ENCODE measurements around the gene ITFG1.
A peak's percentile ranks its signal among the peaks of the same experiment; 100 is the strongest.
"Not testable (repeated sequence)": the region's sequence is repeated elsewhere in the genome, so short reads cannot be mapped to it uniquely, and the experiment has no call there.

The ITFG1 gene

DNA sequence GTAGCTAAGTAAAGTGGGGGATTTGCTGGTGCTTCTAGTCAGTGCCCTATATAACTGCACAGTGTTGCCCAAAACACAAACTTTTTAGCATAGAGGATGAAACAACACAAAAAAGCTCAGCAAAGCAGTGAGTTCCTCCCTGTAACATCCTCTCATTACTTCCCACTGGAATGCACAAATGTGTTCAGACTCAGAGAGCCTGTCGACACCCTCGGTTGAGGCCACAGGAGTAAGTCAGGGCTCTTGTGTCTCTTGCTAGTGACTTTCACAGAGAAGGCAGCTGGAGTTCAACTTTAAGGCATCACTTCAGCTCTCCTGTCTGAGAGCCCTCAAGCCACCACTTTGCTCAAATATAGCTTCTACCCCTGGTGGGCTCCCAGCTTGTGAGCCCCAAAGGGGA is 209.9 kb downstream of the ITFG1 start:
- DNase-seq: no peak

DNA sequence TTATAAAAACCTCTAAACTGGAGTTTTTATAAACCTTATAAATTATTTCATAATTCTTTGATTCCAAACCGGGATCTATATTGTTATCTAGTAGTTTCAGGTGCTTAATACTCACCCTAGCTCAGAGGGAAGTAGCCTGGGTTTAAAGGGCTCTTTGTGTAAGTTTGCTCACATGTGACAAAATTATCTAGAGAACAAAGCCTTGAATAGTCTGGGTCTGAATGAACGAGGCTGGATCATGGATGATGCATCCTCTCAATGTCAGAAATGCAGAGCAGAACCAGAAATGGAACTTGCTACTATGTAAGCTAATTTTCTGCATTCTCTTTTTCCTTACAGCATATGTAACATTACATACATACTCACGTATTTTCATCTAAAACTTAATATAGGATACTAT is 213.2 kb downstream of the ITFG1 start:
- DNase-seq: peak in 4 of 56 donors; percentile 4 to 47 (median 6)

DNA sequence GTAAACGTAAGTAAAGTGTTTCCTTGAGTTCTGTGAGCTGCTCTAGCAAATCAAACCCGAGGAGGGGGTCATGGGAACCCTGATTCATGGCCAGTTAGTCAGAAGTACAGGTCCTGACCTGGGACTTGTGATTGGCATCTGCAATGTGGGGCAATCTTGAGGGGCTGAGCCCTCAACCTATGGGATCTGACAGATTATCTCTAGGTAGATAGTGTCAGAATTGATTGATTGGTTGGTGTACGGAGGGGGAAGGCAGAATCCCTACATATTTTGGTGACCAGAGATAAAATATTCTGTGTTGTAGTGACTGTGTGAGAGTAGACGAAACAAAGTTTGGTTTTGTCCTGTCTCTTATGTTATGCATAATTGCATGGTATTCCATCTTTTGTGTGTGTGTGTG is 216.7 kb downstream of the ITFG1 start:
- no peak for DNase-seq

DNA sequence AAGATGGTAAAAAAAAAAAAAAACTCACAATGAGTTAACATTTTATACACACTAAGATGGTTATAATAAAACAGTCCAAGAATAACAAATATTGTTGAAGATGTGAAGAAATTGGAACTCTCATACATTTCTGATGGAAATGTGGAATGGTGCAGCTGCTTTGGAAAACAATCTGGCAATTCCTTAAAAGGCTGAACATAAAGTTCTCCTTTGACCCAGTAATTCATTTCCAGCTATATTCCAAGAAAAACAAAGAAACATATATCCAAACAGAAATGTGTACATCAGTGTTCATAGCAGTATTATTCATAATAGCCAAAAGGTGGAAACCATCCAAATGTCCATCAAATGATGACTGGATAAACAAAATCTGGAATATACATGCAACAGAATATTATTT is 219.8 kb downstream of the ITFG1 start:
- DNase-seq: no peak

DNA sequence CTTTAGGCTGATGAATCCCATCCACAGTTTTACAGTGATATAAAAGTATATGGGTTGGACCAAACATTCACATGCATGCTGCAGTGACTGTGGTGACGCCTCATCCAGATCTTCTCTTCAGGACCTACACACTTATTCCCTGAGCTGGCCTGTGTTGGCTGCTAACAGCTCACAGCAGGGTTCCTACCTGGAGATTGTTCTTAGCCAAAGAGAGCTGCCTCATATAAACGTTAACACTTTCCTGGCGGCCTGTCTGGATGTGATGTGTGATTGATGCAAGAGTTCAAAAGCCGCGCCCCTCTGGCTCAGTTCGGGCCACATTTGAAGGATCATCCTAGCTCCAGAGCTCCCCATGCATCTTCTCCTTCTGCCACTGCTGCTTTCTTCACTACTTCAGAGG is 224.1 kb downstream of the ITFG1 start:
- no peak for DNase-seq

DNA sequence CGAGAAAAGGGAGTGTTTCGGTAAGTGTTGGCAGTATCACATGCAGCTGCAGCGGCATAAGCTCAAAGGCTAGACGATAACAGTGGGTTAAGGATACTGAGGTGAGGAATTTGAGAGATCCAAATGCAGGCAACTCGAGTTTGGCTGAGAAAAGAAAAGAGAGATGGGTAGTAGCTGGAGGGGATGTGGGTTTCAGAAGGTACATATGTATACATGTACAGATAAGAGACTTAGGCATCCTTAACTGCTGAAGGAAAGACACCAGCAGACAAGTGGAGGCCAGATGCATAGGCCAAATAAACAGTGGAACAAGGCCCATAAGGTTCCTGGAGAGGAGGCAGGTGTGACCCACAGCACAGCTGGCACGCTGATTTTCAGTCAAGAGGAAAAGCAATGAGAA is 230.6 kb downstream of the ITFG1 start:
- no peak for DNase-seq

DNA sequence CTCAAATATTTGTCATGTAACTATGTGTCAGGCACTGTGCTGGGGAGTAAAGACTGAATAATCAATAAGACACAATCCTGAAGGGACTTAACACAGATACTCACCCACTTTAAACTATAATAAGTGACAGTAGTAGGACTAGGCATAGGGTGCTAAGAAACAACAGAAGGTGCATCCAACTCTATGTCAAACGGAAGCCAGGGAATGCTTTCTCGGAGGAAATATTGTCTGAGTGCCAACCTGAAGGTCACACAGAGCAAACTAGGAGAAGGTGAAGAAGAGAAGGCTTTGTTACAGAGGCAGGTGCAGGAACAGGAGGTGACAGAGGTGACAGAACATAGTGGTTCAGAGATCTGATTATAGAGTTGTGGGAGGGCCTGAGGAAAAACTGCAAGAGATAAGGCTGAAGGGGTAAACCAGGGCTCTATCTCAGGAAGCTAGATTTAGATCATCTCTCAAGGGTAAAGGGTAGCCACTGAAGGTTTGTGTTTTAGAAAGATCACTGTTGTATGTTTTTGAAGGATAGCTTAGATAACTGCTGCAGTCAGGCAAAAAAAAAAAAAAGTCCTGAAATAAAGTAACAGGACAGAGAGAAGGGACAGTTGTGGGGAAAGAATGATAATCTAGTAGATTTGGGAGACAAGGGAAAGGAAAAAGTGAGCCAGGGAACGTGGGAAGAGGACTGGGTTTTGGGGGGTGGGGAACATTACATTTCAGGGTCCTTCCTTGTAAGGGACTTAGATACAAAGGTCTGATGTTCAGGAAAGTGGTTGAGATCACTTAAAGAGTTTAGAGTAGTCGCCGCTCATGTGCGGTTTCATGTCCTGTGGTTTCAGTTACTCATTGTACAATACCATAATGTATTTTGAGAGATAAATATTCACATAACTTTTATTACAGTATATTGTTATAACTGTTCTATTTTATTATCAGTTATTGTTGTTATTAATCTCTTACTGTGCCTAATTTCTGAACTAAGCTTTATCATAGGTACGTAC is 231.5 kb downstream of the ITFG1 start:
- no peak for DNase-seq

DNA sequence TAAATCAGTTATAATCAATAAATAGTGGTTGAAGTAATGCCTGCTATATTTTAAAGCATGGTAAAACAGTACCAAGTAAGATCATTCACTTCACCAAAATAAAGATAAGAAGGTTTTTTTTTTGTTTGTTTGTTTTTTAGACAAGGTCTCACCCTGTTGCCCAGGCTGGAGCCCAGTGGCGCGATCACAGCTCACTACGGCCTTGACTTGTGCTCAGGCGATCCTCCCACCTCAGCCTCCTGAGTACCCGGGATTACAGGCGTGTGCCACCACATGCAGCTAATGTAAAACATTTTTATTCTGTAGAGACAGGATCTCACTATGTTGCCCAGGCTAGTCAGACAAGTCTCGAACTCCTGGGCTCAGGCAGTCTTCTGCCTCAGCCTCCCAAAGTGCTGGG is 232.6 kb downstream of the ITFG1 start:
- no peak for DNase-seq

DNA sequence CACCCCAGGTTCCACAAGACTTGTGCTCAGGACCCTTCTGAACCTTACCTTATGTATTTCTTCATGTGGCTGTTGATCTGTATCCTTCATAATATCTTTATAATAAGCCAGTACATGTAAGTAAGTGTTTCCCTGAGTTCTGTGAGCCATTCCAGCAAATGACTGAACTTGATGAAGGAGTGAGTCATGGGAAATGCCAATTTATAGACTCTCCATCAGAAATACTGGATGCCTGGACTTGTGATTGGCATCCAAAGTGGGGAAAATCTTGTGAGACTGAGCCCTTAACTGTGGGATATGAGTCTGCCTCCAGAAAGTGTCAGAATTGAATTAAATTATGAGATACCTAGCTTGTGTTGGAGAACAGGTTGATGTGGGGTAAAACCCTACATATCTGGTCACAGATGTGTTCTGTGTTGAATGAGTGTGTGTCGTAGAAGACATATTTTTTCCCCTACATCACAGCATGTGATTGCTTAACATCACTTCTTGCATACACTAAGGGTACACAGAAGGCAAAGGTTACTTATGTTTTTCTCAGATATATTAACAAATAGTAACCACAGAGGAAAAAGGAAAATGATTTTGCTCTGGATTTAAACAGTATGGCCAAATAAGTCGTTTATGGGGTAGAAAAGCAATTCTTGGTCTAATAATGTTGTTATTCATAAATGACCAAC is 247.0 kb downstream of the ITFG1 start:
- DNase-seq: no peak

DNA sequence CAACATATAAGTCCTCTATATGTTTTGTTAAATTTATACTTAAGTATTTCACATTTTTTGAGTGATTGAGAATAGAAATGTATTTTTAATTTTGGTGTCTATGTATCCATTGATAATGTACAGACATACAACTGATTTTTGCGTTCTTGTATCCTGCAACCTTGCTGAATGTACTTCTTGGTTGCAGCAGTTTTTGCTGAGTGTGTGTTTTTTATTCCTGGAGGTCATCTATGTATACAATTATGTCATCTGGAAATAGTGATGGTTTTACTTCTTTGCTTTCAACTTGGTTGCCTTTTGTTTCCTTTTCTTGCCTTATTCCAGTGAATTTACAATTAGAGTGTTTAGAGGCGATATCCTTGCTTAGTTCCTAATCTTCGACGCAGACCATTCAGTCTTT is 249.6 kb downstream of the ITFG1 start:
- no peak for DNase-seq

DNA sequence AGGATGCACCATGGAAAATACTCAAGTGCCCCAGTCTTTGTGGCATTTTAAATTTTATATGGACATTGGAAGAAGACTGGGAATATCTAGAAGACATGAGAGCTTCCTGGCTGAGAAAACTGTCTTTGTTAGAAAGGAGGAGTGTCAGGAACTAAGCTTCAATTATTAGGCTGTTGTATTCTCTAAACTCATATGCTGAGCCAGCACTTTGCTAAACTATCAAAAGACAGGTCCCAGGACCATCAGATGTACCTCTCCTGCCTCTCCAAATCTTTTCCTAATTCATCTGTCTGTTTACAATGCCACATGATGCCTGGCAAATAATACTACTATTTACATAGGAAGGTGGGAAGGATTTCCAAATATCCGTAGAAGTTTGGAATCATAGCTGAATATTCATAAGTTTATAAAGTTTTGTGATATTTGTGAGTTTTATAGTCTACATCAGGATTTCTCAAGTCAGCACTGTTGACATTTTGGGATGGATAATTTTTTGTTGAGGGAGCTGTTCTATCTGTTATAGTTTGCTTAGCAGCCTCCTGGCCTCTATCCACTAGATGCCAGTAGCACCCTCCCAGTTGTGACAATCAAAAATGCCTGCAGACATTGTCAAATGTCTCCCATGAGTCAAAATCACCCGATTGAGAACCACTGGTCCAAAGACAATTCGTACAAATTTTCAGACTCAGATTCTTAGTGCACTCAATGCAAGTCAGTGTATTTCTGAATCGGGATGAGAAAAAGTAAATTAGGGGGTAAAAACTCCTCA is 255.9 kb downstream of the ITFG1 start:
- DNase-seq: peak in 13 of 56 donors; percentile 5 to 35 (median 7)

DNA sequence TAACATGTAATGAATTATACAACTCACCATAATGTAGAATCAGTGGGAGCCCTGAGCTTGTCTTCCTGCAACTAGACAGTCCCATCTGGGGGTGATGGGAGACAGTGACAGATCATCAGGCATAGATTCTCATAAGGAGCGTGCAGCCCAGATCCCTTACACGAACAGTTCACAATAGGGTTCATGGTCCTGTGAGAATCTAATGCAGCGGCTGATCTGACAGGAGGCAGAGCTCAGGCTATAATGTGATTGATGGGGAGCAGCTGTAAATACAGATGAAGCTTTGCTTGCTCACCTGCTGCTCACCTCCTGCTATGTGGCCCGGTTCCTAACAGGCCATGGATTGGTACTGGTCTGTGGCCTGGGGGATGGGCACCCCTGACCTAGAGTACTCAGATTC is 257.4 kb downstream of the ITFG1 start:
- DNase-seq: not testable (repeated sequence)

DNA sequence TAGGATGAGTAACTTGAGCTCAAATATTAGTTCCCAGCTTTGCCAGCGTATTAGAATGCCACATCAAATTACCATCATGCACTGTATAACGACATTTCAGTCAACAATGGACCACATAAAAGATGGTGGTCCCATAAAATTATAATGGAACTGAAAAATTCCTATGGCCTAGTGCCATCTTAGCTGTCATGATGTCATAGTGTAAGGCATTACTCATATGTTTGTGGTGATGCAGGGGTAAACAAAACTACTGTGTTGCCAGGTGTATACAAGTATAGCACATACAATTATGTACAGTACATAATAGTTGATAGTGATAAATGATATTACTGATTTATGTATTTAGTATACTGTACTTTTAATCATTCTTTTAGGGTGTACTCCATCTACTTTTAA is 262.7 kb downstream of the ITFG1 start:
- no peak for DNase-seq

DNA sequence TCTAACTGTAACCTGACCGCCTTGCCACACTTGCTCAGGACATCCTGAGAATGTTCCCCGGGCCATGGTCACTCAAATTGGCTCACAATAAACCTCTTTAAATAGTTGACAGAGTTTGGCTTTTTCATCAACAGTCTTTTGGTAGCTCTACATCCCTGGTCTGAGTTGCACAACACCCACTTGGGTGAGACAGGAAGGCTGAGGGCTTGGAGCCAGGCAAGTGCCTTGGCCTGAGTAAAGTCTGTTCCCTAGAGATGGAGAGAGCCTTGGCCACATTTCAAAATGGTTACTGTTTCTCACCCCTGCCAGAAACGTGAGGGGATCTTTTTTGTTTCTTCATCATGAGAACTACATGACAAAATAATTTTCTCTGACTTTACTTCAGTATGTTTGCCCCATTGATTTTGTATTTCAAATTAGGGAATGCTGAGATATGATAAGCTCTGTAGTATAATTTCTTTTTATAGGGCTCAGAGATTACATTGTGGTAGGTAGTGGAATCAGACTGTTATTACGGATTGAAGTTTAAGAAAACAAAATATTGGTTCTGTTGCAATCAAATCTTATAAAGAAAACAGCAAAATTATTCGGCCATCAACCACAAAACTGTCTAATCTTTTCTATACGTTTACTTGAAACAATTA is 263.2 kb downstream of the ITFG1 start:
- peak in 1 of 56 donors; percentile 0 for DNase-seq

DNA sequence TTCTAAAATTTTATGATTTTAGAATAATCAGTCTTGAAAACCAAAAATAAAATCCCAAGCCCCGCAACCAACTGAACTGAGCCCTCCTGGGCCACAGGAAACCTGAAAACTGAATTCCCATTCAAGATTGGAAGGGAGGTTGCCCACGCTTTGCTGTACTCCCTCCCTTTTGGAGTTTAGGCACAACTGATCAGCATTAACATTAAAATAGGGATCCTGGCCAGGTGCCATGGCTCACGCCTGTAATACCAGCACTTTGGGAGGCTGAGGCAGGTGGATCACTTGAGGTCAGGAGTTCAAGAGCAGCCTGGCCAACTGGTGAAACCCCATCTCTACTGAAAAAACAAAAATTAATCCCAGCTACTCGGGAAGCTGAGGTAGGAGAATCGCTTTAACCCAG is 264.4 kb downstream of the ITFG1 start:
- no peak for DNase-seq

DNA sequence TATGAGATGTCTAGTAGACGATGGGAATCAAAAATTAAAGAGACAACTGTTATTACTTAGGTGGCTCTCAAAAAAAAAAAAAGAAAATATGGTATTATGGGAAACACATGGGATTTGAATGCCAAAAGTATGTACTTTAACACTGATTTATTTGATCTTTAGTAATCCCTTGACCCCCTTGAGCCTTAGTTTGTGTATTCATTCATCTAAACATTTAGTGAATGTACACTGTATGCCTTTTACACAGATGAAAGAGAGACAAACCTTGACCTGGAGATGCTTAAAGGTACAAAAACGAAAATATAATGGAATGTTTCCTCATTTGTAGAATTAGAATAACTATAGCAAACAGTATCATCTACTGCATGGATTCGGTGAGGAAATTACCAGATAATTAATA is 278.5 kb downstream of the ITFG1 start:
- no peak for DNase-seq

DNA sequence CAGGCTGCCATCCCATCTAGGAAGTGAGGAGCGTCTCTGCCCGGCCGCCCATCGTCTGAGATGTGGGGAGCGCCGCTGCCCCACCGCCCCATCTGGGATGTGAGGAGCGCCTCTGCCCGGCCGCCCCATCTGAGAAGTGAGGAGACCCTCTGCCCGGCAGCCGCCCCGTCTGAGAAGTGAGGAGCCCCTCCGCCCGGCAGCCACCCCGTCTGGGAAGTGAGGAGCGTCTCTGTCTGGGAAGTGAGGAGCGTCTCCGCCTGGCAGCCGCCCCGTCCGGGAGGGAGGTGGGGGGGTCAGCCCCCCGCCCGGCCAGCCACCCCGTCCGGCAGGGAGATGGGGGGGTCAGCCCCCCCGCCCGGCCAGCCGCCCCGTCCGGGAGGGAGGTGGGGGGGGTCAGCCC is 279.8 kb downstream of the ITFG1 start:
- DNase-seq: not testable (repeated sequence)

DNA sequence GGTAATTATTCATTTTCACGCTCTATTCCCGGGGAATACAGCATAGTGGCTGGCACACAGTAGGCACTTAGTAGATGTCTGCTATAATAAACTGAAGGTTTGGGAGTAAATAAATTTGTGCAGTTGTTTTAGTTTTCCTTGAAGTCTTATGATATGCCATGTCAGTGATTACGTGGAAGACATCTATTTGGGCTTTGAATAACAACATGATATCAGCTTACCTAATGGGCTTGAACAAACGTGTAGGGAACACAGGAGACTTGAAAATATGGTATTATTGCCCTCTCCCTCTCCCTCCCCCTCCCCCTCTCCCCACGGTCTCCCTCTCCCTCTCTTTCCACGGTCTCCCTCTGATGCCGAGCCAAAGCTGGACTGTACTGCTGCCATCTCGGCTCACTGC is 280.8 kb downstream of the ITFG1 start:
- no peak for DNase-seq

DNA sequence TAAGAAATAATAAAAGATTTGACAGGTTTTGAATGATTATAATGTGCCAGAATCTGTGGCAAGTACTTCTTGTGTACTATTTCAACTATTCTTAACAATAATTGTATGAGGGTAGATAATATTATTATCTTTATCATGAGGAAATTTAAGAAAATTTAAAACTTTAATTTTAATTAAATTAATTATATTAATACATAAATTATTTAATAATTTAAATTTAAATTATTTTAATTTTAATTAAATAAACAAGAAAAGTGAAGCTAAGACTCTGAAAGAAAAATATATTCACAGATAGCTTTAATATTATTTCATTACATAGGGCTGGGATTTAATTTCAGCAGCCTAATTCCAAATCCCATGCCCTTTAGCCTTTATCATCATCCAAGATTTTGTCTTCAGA is 285.7 kb downstream of the ITFG1 start:
- no peak for DNase-seq

DNA sequence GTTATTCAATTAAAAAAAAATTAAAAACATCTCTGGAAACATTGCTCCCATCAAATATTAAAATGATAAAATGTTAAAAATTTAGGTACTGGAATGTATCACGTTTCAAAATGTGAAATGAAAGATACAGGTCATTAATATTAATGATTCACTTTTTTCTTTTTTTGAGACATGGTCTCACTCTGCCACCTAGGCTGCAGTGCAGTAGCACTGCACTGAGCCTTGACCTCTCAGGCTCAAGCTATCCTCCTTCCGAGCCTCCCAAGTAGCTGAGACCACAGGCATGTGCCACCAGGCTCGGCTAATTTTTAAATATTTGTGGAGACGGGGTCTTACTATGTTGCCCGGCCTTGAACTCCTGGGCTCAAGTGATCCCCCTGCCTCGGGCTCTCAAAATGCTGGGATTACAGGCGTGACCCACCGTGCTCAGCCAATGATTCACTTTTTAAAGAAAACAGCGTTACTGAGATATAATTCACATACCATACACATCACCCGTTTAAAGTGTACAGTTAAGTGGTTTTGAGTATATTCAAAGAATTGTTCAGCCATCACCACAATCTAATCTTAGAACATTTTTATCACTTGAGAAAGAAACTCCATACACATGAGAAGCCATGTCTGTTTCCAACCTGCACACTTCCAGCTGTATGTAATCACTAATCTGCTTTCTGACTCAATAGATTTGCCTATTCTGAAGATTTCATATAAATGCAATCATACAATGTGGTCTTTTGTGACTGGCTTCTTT is 298.0 kb downstream of the ITFG1 start:
- no peak for DNase-seq

DNA sequence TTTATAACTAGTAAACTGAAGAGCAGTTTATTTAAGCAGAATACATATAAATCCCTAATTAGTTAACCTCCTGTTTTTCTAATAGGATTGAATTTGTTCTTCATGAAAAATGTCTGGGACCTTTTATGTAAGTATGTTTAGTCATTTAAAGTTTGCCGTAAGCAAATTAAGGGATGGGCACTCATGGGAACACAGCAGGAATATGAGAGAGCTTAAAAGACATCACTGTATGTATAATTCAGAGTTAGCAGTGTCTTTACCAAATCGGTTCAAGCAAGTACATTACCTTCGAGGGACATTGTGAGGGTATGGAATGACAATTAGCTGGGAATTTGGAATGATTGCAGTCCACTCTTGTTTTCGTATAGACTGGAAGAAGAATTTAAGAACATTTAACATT is 299.4 kb downstream of the ITFG1 start:
- DNase-seq: no peak
